Neural cell (in vitro differentiated cells): ENCODE results near the gene BRIP1. TPM values are rescaled to one million over a fixed set of nuclear protein-coding genes. Genes with fewer than 3 reads are reported as not detected.

Experiments used
- H2AFZ ChIP-seq: fragments of 200-600, 300-800 bp; sonication (generic), shearing (Covaris generic); 2 replicates; pipeline ENCODE4 v1.6.0; 2014; ENCODE audit warnings: low read depth, mild to moderate bottlenecking, antibody characterized with exemption, low read length, moderate library complexity
- H3F3A ChIP-seq: fragments of 200-600 bp; shearing (Covaris generic); 2 replicates; pipeline ENCODE4 v1.6.1; 2016; ENCODE audit warnings: mild to moderate bottlenecking, moderate library complexity, mixed read lengths, antibody characterized with exemption, low read length; ENCODE audit not compliant: insufficient read depth, poor library complexity, severe bottlenecking
- H3K27ac ChIP-seq: fragments of 200-600, 300-800 bp; sonication (generic), shearing (Covaris generic); 2 replicates; pipeline ENCODE4 v1.5.1; 2014; ENCODE audit warnings: mild to moderate bottlenecking, low read length, moderate library complexity
- H3K27me3 ChIP-seq: fragments of 300-800, 200-600 bp; sonication (generic), shearing (Covaris generic); 2 replicates; pipeline ENCODE4 v1.6.0; 2014; ENCODE audit warnings: mild to moderate bottlenecking, low read depth, low read length, moderate library complexity; ENCODE audit not compliant: insufficient read depth
- H3K36me3 ChIP-seq: fragments of 300-800, 200-600 bp; sonication (generic), shearing (Covaris generic); 2 replicates; pipeline ENCODE4 v1.5.1; 2014; ENCODE audit warnings: mild to moderate bottlenecking, antibody characterized with exemption, low read length, moderate library complexity; ENCODE audit not compliant: insufficient read depth
- H3K4me2 ChIP-seq: fragments of 300-800, 200-600 bp; sonication (generic), shearing (Covaris generic); 2 replicates; pipeline ENCODE4 v1.6.0; 2014; ENCODE audit warnings: mild to moderate bottlenecking, low read length
- H3K4me3 ChIP-seq: fragments of 300-800, 200-600 bp; sonication (generic), shearing (Covaris generic); 2 replicates; pipeline ENCODE4 v1.5.1; 2014; ENCODE audit warnings: mild to moderate bottlenecking, low read length, moderate library complexity
- H3K79me2 ChIP-seq: fragments of 200-600 bp; shearing (Covaris generic); replicated peaks from 2 replicates; pipeline ENCODE4 v1.6.0; 2014; ENCODE audit warnings: mild to moderate bottlenecking, low read length, moderate library complexity; ENCODE audit not compliant: insufficient read depth
- H3K9ac ChIP-seq: fragments of 300-800, 200-600 bp; sonication (generic), shearing (Covaris generic); 2 replicates; pipeline ENCODE4 v1.6.1; 2016; ENCODE audit warnings: mild to moderate bottlenecking, low read length, mixed read lengths
- H3K9me2 ChIP-seq: fragments of 200-600 bp; shearing (Covaris generic); 2 replicates; pipeline ENCODE4 v1.6.1; 2016; ENCODE audit warnings: mild to moderate bottlenecking, low read length, mixed read lengths; ENCODE audit not compliant: insufficient read depth
- H3K9me3 ChIP-seq: fragments of 200-600, 300-800 bp; sonication (generic), shearing (Covaris generic); 2 replicates; pipeline ENCODE4 v1.6.1; 2016; ENCODE audit warnings: mild to moderate bottlenecking, mixed run types, low read length, moderate library complexity, mixed read lengths
- H4K20me1 ChIP-seq: fragments of 200-600 bp; shearing (Covaris generic); 2 replicates; pipeline ENCODE4 v1.6.1; 2016; ENCODE audit warnings: mild to moderate bottlenecking, mixed run types; ENCODE audit not compliant: insufficient read depth
- EP300 ChIP-seq: fragments of 450-650 bp; conservative IDR thresholded peaks from 2 replicates; pipeline ENCODE4 v1.6.1; 2014; ENCODE audit warnings: antibody characterized with exemption, mild to moderate bottlenecking, moderate library complexity; ENCODE audit not compliant: poor library complexity, severe bottlenecking
- EZH2 ChIP-seq: fragments of 200-600, 300-800 bp; shearing (Covaris generic), sonication (generic); IDR thresholded peaks from 2 replicates; pipeline ENCODE4 v1.6.1; 2014; ENCODE audit warnings: antibody characterized with exemption, low read length, borderline replicate concordance, mild to moderate bottlenecking; ENCODE audit not compliant: insufficient read depth, poor library complexity, severe bottlenecking
- MXI1 ChIP-seq: fragments of 450-650 bp; conservative IDR thresholded peaks from 2 replicates; pipeline ENCODE4 v1.6.1; 2014; ENCODE audit warnings: antibody characterized with exemption, mild to moderate bottlenecking; ENCODE audit not compliant: poor library complexity, severe bottlenecking
- POLR2AphosphoS5 ChIP-seq: IDR thresholded peaks from 2 replicates; pipeline ENCODE4 v1.6.1; 2012
- RAD21 ChIP-seq: fragments of 450-650 bp; conservative IDR thresholded peaks from 2 replicates; pipeline ENCODE4 v1.6.1; 2014; ENCODE audit warnings: antibody characterized with exemption, mild to moderate bottlenecking, moderate library complexity
- REST ChIP-seq: IDR thresholded peaks from 2 replicates; pipeline ENCODE4 v1.6.1; 2012; ENCODE audit warnings: borderline replicate concordance
- SMC3 ChIP-seq: fragments of 450-650 bp; conservative IDR thresholded peaks from 2 replicates; pipeline ENCODE4 v1.6.1; 2014; ENCODE audit warnings: antibody characterized with exemption, mild to moderate bottlenecking, moderate library complexity; ENCODE audit not compliant: poor library complexity
- TAF1 ChIP-seq: IDR thresholded peaks from 2 replicates; pipeline ENCODE4 v1.6.1; 2012; ENCODE audit warnings: low read depth
- polyA plus RNA-seq: library from polyadenylated mRNA; depleted of rRNA; stranded (reverse); fragments of >200 nt; gene quantifications from 2 replicates; pipeline ENCODE4 v1.2.3, GENCODE V29; 2014
- TF ChIP-seq, protein P1 (sequence below): fragments of 450-650 bp; IDR thresholded peaks from 2 replicates; pipeline ENCODE4 v1.5.1; 2014; ENCODE audit warnings: antibody characterized with exemption, mild to moderate bottlenecking, moderate library complexity; ENCODE audit not compliant: poor library complexity, severe bottlenecking

Gene BRIP1
- polyA plus RNA-seq, 1 donor from 2014 or later, result 0.47 TPM

DNA sequence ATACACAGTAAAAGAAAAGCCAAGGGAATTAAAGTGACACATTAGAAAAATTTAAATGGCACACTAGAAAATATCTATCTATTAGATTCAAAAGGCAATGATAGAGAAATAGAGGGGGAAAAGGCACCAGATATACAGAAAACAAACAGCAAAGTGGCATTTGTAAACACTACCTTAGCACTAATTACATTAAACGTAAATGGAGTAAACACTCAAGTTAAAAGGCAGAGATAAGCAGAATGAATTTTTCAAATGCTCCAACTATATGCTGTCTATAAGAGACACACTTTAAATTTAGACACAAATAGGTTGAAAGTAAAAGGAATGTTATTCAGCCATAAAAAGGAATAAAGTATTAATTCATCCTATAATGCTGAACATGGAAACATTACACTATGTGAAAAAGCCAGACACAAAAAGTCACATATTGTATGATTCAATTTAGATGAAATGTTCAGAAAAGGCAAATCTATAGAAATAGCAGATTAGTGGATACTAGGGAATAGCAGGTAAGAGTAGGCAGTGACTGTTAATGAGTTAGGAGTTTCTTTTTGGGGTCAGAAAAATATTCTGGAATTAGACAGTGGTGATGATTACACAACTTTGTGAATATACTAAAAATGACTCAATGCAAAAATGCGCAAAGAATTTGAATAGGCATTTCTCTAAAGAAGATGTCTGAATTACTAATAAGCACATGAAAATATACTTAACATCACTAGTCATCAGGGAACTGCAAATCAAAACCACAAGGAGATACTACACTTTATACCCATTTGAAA lies 92.4 kb downstream of the BRIP1 start:
- no peak for TF ChIP-seq POLR2AphosphoS5
- no peak for TF ChIP-seq TAF1
- TF ChIP-seq SMC3, result no peak
- TF ChIP-seq MXI1, result no peak
- TF ChIP-seq, protein P1, sequence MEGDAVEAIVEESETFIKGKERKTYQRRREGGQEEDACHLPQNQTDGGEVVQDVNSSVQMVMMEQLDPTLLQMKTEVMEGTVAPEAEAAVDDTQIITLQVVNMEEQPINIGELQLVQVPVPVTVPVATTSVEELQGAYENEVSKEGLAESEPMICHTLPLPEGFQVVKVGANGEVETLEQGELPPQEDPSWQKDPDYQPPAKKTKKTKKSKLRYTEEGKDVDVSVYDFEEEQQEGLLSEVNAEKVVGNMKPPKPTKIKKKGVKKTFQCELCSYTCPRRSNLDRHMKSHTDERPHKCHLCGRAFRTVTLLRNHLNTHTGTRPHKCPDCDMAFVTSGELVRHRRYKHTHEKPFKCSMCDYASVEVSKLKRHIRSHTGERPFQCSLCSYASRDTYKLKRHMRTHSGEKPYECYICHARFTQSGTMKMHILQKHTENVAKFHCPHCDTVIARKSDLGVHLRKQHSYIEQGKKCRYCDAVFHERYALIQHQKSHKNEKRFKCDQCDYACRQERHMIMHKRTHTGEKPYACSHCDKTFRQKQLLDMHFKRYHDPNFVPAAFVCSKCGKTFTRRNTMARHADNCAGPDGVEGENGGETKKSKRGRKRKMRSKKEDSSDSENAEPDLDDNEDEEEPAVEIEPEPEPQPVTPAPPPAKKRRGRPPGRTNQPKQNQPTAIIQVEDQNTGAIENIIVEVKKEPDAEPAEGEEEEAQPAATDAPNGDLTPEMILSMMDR, result no peak
- TF ChIP-seq REST, result no peak
- no peak for TF ChIP-seq EZH2
- no peaks in the 10 kb centered on the region for H3F3A ChIP-seq
- no peak overlapping the region for H3K9ac ChIP-seq

GRCh38 chr17:61770043-61770442 lies 93.3 kb downstream of the BRIP1 start:
- H3K4me3 ChIP-seq, result no peak overlapping the region
- TF ChIP-seq TAF1 (no peak), RAD21 (no peak), POLR2AphosphoS5 (no peak), SMC3 (no peak), EP300 (no peak), REST (no peak), EZH2 (no peak), MXI1 (no peak)
- TF ChIP-seq, protein P1, result no peak
- no peaks in the 10 kb centered on the region for H3K9me2 ChIP-seq

More for the DNA sequence above, 92.4 kb downstream of the BRIP1 start:
- H2AFZ ChIP-seq, result no peak overlapping the region
- no peaks in the 10 kb centered on the region for H3K9me2 ChIP-seq
- no peak overlapping the region for H3K4me2 ChIP-seq
- H3K9me3 ChIP-seq, result no peaks in the 10 kb centered on the region
- no peaks in the 10 kb centered on the region for H3K79me2 ChIP-seq
- H3K27me3 ChIP-seq, result no peaks in the 10 kb centered on the region
- no peaks in the 10 kb centered on the region for H4K20me1 ChIP-seq
- H3K27ac ChIP-seq, result no peak overlapping the region
- no peak overlapping the region for H3K4me3 ChIP-seq
- H3K36me3 ChIP-seq, result no peaks in the 10 kb centered on the region

More at GRCh38 chr17:61770043-61770442, 93.3 kb downstream of the BRIP1 start:
- Histone ChIP-seq H3K27me3 (no peaks in the 10 kb centered on the region), H3K9ac (no peak overlapping the region), H3K4me2 (no peak overlapping the region), H3F3A (no peaks in the 10 kb centered on the region), H3K79me2 (no peaks in the 10 kb centered on the region), H3K27ac (no peak overlapping the region), H3K9me3 (no peaks in the 10 kb centered on the region), H3K36me3 (no peaks in the 10 kb centered on the region), H2AFZ (no peak overlapping the region), H4K20me1 (no peaks in the 10 kb centered on the region)
